CD8-positive, alpha-beta memory T cell (primary cell): Measurements from ENCODE around the gene SAMD3. TPM values are rescaled to one million over a fixed set of nuclear protein-coding genes. Genes with fewer than 3 reads are reported as not detected.
"Not testable (repeated sequence)": the region's sequence is repeated elsewhere in the genome, so short reads cannot be mapped to it uniquely, and the experiment has no call there.

ENCODE experiments used
- CTCF ChIA-PET: fragments of 350-600 bp; sonication (Branson Sonifier 250); formaldehyde crosslinking; loops from one replicate; lab custom pipeline; 2021; ENCODE audit warnings: antibody characterized with exemption; lab: Charles Lee
- POLR2A ChIA-PET: fragments of 350-600 bp; sonication (Branson Sonifier 250); formaldehyde crosslinking; loops from one replicate; lab custom pipeline; 2021; ENCODE audit warnings: antibody characterized with exemption; lab: Charles Lee
- DNase-seq, 5 donors: peaks; one replicate each; pipeline versions ENCODE4 v3.0.0 to v3.0.0-alpha.2; 2020 to 2022; ENCODE audit warnings: mixed read lengths in 1 of 5
- H3K27ac ChIP-seq: one replicate; pipeline ENCODE4 v1.7.0; 2013; ENCODE audit warnings: low read depth, mild to moderate bottlenecking, low read length, moderate library complexity
- H3K27me3 ChIP-seq: 2 replicates; pipeline ENCODE4 v1.7.0; 2013; ENCODE audit warnings: low read length, mild to moderate bottlenecking; ENCODE audit not compliant: insufficient read depth, poor library complexity, severe bottlenecking
- H3K36me3 ChIP-seq: 2 replicates; pipeline ENCODE4 v1.7.0; 2013; ENCODE audit warnings: mild to moderate bottlenecking, low read length, moderate library complexity; ENCODE audit not compliant: insufficient read depth
- H3K4me1 ChIP-seq: 2 replicates; pipeline ENCODE4 v1.7.0; 2013; ENCODE audit warnings: mild to moderate bottlenecking, low read length, moderate library complexity; ENCODE audit not compliant: insufficient read depth
- H3K4me3 ChIP-seq: 2 replicates; pipeline ENCODE4 v1.7.0; 2013; ENCODE audit warnings: mild to moderate bottlenecking, low read length
- H3K9me3 ChIP-seq: 2 replicates; pipeline ENCODE4 v1.7.0; 2013; ENCODE audit warnings: mild to moderate bottlenecking, low read length
- H3K27ac Mint-ChIP-seq, 8 donors: one replicate each; pipeline ENCODE4 v1.8.0; 2020 to 2021; ENCODE audit warnings: mixed read lengths in 8 of 8, mild to moderate bottlenecking in 6 of 8, inconsistent platforms in 3 of 8, moderate library complexity in 3 of 8
- H3K27me3 Mint-ChIP-seq, 2 donors: one replicate each; pipeline ENCODE4 v1.8.0; 2020 to 2021; ENCODE audit warnings: mixed read lengths in 2 of 2, mild to moderate bottlenecking in 1 of 2, moderate library complexity in 1 of 2
- H3K36me3 Mint-ChIP-seq, 3 donors: one replicate each; pipeline ENCODE4 v1.8.0; 2020 to 2021; ENCODE audit warnings: mixed read lengths in 3 of 3, inconsistent platforms in 1 of 3, mild to moderate bottlenecking in 1 of 3
- H3K4me1 Mint-ChIP-seq, 3 donors: one replicate each; pipeline ENCODE4 v1.8.0; 2020 to 2021; ENCODE audit warnings: mixed read lengths in 3 of 3, inconsistent platforms in 1 of 3, mild to moderate bottlenecking in 1 of 3
- H3K4me3 Mint-ChIP-seq, 7 donors: one replicate each; pipeline ENCODE4 v1.8.0; 2020 to 2021; ENCODE audit warnings: mixed read lengths in 7 of 7, mild to moderate bottlenecking in 6 of 7, moderate library complexity in 4 of 7, inconsistent platforms in 2 of 7
- H3K9me3 Mint-ChIP-seq, 5 donors: one replicate each; pipeline ENCODE4 v1.8.0; 2020 to 2022; ENCODE audit warnings: mixed read lengths in 5 of 5, mild to moderate bottlenecking in 3 of 5, moderate library complexity in 2 of 5, inconsistent platforms in 1 of 5
- polyA plus RNA-seq: library from polyadenylated mRNA; unstranded; fragments of 300-500 nt; fragmentation: Illumina TruSeq; gene quantifications from one replicate; pipeline ENCODE4 v1.2.3, GENCODE V29; 2021
- total RNA-seq, 2 experiments: library from RNA; stranded (reverse); gene quantifications; one replicate each; pipeline ENCODE4 v1.2.3, GENCODE V29; 2021

Gene SAMD3
- total and polyA plus RNA-seq, 3 experiments from 2014 or later = 12.5 to 220 (median 14.5) TPM

GRCh38 chr6:130187335-130188206 lies 35.2 kb downstream of the SAMD3 start:
- peak overlapping the region; percentile 69 to 94 (median 86) for H3K27ac Mint-ChIP-seq
- DNase-seq = no peak
- H3K4me3 ChIP-seq = no peak overlapping the region
- no peak overlapping the region for H3K27ac ChIP-seq
- CTCF ChIA-PET = interaction anchor here (1.2 to 1.9 kb wide), 3 partner anchors 20 to 36 kb away, joined by 3 to 7 read pairs (median 3); no protein-coding TSS in a partner anchor
- POLR2A ChIA-PET = interaction anchor here (1.4 kb wide), 1 partner anchor 27 kb away, joined by 8 read pairs; no protein-coding TSS in a partner anchor
- no peaks in the 10 kb centered on the region for H3K9me3 ChIP-seq
- H3K36me3 ChIP-seq = peaks cover 5% of the 10 kb centered on the region
- peaks cover 9 to 83% (median 47%) of the 10 kb centered on the region in 3 donors for H3K36me3 Mint-ChIP-seq
- peak overlapping the region in 4 of 7 donors; percentile 40 to 67 (median 46) for H3K4me3 Mint-ChIP-seq
- peaks cover 86% of the 10 kb centered on the region for H3K4me1 ChIP-seq
- H3K27me3 ChIP-seq = no peaks in the 10 kb centered on the region
- no peaks in the 10 kb centered on the region for H3K9me3 Mint-ChIP-seq
- H3K4me1 Mint-ChIP-seq = peaks cover 88 to 95% (median 94%) of the 10 kb centered on the region in 3 donors
- H3K27me3 Mint-ChIP-seq = no peaks in the 10 kb centered on the region

- H3K36me3 Mint-ChIP-seq = peaks cover 13 to 83% (median 50%) of the 10 kb centered on the region in 3 donors
- Histone ChIP-seq H3K27ac (no peak overlapping the region), H3K9me3 (no peaks in the 10 kb centered on the region), H3K27me3 (no peaks in the 10 kb centered on the region), H3K36me3 (peaks cover 9% of the 10 kb centered on the region), H3K4me1 (peaks cover 71% of the 10 kb centered on the region), H3K4me3 (no peak overlapping the region)
- H3K4me1 Mint-ChIP-seq = peaks cover 79 to 88% (median 83%) of the 10 kb centered on the region in 3 donors
- H3K9me3 Mint-ChIP-seq = no peaks in the 10 kb centered on the region
- DNase-seq = no peak
- peak overlapping the region in 4 of 7 donors; percentile 4 to 52 (median 33) for H3K4me3 Mint-ChIP-seq
- H3K27ac Mint-ChIP-seq = peak overlapping the region in 6 of 8 donors; percentile 73 to 90 (median 82)
- no peaks in the 10 kb centered on the region for H3K27me3 Mint-ChIP-seq
- CTCF ChIA-PET = interaction anchor here (1.5 kb wide), 1 partner anchor 38 kb away, joined by 4 read pairs; no protein-coding TSS in a partner anchor
- POLR2A ChIA-PET = no interaction called here
Measured at GRCh38 chr6:130185658-130186057, 37.1 kb downstream of the SAMD3 start.

GRCh38 chr6:130183271-130184222 lies 39.2 kb downstream of the SAMD3 start:
- Histone ChIP-seq H3K4me1 (peaks cover 51% of the 10 kb centered on the region), H3K9me3 (no peaks in the 10 kb centered on the region), H3K27ac (peak overlapping the region; percentile 13), H3K4me3 (peak overlapping the region; percentile 10), H3K27me3 (no peaks in the 10 kb centered on the region), H3K36me3 (peaks cover 9% of the 10 kb centered on the region)
- H3K9me3 Mint-ChIP-seq = no peaks in the 10 kb centered on the region
- no peaks in the 10 kb centered on the region for H3K27me3 Mint-ChIP-seq
- CTCF ChIA-PET = interaction anchor here (0.8 to 1.5 kb wide), 6 partner anchors 11 to 99 kb away, joined by 3 to 6 read pairs (median 4); no protein-coding TSS in a partner anchor
- POLR2A ChIA-PET = interaction anchor here (1.0 kb wide), 1 partner anchor 31 kb away, joined by 3 read pairs; no protein-coding TSS in a partner anchor
- peaks cover 25 to 78% (median 47%) of the 10 kb centered on the region in 3 donors for H3K36me3 Mint-ChIP-seq
- H3K27ac Mint-ChIP-seq = peak overlapping the region; percentile 77 to 95 (median 86)
- H3K4me3 Mint-ChIP-seq = peak overlapping the region; percentile 24 to 77 (median 47)
- peak; percentile 13 to 77 (median 66) for DNase-seq
- peaks cover 63 to 77% (median 64%) of the 10 kb centered on the region in 3 donors for H3K4me1 Mint-ChIP-seq

GRCh38 chr6:130182466-130182865 lies 40.3 kb downstream of the SAMD3 start:
- H3K27me3 ChIP-seq = no peaks in the 10 kb centered on the region
- Mint-ChIP-seq H3K4me3 (peak overlapping the region in 1 of 7 donors; percentile 36), H3K4me1 (peaks cover 61 to 73% (median 61%) of the 10 kb centered on the region in 3 donors), H3K27me3 (no peaks in the 10 kb centered on the region), H3K36me3 (peaks cover 29 to 78% (median 45%) of the 10 kb centered on the region in 3 donors), H3K9me3 (no peaks in the 10 kb centered on the region), H3K27ac (peak overlapping the region in 7 of 8 donors; percentile 17 to 88 (median 80))
- ChIA-PET POLR2A (no interaction called here), CTCF (interaction anchor here (1.4 kb wide), 1 partner anchor 100 kb away, joined by 5 read pairs; no protein-coding TSS in a partner anchor)
- peaks cover 40% of the 10 kb centered on the region for H3K4me1 ChIP-seq
- no peak overlapping the region for H3K27ac ChIP-seq
- H3K4me3 ChIP-seq = no peak overlapping the region
- peaks cover 9% of the 10 kb centered on the region for H3K36me3 ChIP-seq
- no peaks in the 10 kb centered on the region for H3K9me3 ChIP-seq
- DNase-seq = no peak

GRCh38 chr6:130178692-130179091 lies 44.1 kb downstream of the SAMD3 start:
- peaks cover 38 to 52% (median 43%) of the 10 kb centered on the region in 3 donors for H3K4me1 Mint-ChIP-seq
- ChIA-PET POLR2A (no interaction called here), CTCF (no interaction called here)
- Histone ChIP-seq H3K27ac (no peak overlapping the region), H3K36me3 (peaks cover 22% of the 10 kb centered on the region), H3K9me3 (no peaks in the 10 kb centered on the region), H3K4me1 (peaks cover 11% of the 10 kb centered on the region), H3K27me3 (no peaks in the 10 kb centered on the region), H3K4me3 (no peak overlapping the region)
- no peak for DNase-seq
- H3K9me3 Mint-ChIP-seq = no peaks in the 10 kb centered on the region
- no peaks in the 10 kb centered on the region for H3K27me3 Mint-ChIP-seq
- peak overlapping the region in 4 of 8 donors; percentile 33 to 66 (median 50) for H3K27ac Mint-ChIP-seq
- no peak overlapping the region for H3K4me3 Mint-ChIP-seq
- peaks cover 45 to 86% (median 51%) of the 10 kb centered on the region in 3 donors for H3K36me3 Mint-ChIP-seq

GRCh38 chr6:130176378-130176777 lies 46.4 kb downstream of the SAMD3 start:
- no peaks in the 10 kb centered on the region for H3K4me1 ChIP-seq
- CTCF ChIA-PET = no interaction called here
- H3K27me3 ChIP-seq = no peaks in the 10 kb centered on the region
- H3K36me3 ChIP-seq = peaks cover 21% of the 10 kb centered on the region
- peaks cover 0 to 14% (median 10%) of the 10 kb centered on the region in 5 donors for H3K9me3 Mint-ChIP-seq
- H3K27ac Mint-ChIP-seq = peak overlapping the region in 7 of 8 donors; percentile 16 to 93 (median 51)
- H3K4me1 Mint-ChIP-seq = peaks cover 24 to 49% (median 39%) of the 10 kb centered on the region in 3 donors
- DNase-seq = no peak
- no peak overlapping the region for H3K4me3 ChIP-seq
- no peaks in the 10 kb centered on the region for H3K9me3 ChIP-seq
- no peak overlapping the region for H3K4me3 Mint-ChIP-seq
- peaks cover 42 to 84% (median 62%) of the 10 kb centered on the region in 3 donors for H3K36me3 Mint-ChIP-seq
- H3K27me3 Mint-ChIP-seq = no peaks in the 10 kb centered on the region
- POLR2A ChIA-PET = no interaction called here
- no peak overlapping the region for H3K27ac ChIP-seq

- peaks cover 30 to 59% (median 37%) of the 10 kb centered on the region in 3 donors for H3K4me1 Mint-ChIP-seq
- H3K9me3 ChIP-seq, H3K27me3 Mint-ChIP-seq, H3K27me3 ChIP-seq, POLR2A ChIA-PET, H3K4me3 Mint-ChIP-seq, H3K4me1 ChIP-seq, DNase-seq, H3K27ac ChIP-seq, H3K4me3 ChIP-seq: not testable (repeated sequence)
- H3K9me3 Mint-ChIP-seq = peaks cover 0 to 26% (median 18%) of the 10 kb centered on the region in 5 donors
- H3K36me3 Mint-ChIP-seq = peaks cover 37 to 83% (median 60%) of the 10 kb centered on the region in 3 donors
- peak overlapping the region in 4 of 8 donors; percentile 43 to 51 (median 46) for H3K27ac Mint-ChIP-seq
- peaks cover 21% of the 10 kb centered on the region for H3K36me3 ChIP-seq
- CTCF ChIA-PET = interaction anchor here (1.4 kb wide), 1 partner anchor 10 kb away, joined by 3 read pairs; no protein-coding TSS in a partner anchor
Measured at GRCh38 chr6:130173377-130174004, 49.3 kb downstream of the SAMD3 start.
